NCI-H69 (cell line): ENCODE data around the gene RMND1.
A peak's percentile ranks its signal among the peaks of the same experiment; 100 is the strongest.
"Not testable (repeated sequence)": the region's sequence is repeated elsewhere in the genome, so short reads cannot be mapped to it uniquely, and the experiment has no call there.

ENCODE experiments used
- DNase-seq: peaks from one replicate; lab custom pipeline; 2025; lab: John Stamatoyannopoulos, UW

RMND1 gene

DNA sequence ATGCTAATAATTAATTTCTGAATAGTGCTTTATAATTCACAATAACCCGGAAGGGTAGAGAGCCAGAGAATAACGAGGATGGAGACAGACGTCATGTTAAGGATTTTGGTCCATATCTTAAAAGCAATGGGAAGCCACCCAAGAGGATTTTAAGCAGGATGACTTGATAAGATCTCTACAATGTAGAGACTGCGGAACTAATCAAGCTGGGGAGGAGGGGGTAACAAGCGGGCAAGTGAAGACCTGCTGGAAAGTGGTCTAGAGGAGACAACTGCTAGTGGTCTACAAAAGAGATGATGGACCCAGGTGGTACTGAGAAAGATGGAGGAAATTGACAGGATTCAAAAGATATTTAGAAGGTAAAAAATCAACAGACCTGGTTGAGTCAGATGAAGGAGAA is 67.8 kb downstream of the RMND1 start:
- DNase-seq: no peak

- DNase-seq: not testable (repeated sequence)
These were observed 69.3 kb downstream of the RMND1 start for GRCh38 chr6:151382631-151383030.

GRCh38 chr6:151381722-151382121 is 70.2 kb downstream of the RMND1 start:
- DNase-seq: no peak

GRCh38 chr6:151380848-151381205 is 71.1 kb downstream of the RMND1 start:
- DNase-seq: no peak

DNA sequence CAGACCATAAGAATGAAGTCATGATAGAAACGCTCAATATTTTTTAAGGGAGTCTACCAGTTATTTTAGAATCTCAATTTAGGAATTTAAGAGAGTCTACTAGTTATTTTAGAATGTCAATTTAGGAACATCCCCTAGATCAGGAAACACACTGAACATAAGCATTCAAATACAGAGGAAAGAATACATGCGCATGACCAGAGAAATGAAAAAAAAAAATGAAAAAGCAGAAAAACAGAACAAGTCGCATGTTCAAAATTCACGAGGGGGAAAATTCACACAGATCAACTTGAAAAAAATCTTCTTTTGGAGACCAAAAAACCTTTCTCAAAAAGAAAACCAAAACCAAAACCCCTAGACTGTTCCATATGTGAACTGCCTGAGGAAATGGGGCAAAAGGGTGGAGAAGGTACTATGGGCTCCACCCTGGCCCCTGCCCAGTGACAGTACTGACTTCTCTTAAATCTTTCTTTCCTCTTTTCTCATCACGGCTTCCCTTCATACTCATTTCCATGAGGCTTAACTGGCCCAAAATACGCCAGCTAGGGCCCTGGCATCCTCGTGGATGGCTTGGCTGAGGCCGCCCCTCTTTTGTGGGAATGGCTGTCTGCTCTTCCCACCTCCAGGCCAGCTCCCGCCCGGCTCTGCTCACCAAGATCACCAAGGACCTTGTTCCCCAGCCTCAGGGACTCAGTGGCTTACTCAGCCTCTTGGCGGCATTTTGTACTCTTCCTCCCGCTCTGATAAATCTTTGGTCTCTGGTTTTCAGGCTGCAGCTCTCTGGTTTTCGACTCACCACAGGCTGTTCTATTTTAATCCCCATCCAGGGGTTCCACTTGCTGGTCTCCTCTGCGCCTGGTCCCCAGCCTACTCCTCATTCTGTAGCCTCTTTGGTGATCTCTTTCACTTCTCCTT is 71.7 kb downstream of the RMND1 start:
- no peak for DNase-seq

GRCh38 chr6:151377095-151377494 is 74.8 kb downstream of the RMND1 start:
- DNase-seq: no peak

DNA sequence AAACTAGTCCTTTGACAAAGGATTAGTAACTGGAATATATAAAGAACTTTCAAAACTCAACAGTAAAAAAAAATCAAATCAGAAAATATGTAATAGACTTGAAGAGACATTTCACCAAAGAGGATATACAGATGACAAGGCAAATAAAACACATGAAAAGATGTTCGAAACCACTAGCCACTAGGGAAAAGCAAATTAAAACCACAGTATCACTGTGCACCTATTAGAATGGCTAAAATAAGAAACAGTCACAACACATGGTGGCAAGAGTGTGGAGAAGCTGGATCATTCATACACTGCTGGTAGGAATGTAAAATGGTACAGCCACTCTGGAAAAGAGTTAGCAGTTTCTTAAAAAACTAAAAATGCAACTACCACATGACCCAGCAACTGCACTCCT is 75.5 kb downstream of the RMND1 start:
- DNase-seq: no peak

DNA sequence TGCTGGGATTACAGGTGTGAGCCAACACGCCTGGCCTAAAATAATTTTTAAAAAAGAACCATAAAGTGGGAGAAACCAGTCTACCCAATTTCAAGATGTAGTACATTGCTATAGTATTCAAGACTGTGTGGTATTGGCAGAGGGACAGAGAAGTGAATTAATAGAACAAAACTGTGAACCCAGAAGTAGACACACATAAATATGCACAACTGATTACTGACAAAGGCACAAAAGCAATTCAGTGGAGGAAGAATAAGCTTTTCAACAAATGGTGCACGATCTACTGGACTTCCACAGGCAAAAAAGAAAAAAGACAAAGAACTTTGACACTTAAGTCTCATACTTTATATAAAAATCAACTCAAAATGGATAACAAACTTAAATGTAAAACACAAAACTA is 76.1 kb downstream of the RMND1 start:
- DNase-seq: no peak

- DNase-seq: peak; percentile 66
These were observed 77.8 kb downstream of the RMND1 start for GRCh38 chr6:151374036-151374683.

GRCh38 chr6:151372164-151372563 is 79.8 kb downstream of the RMND1 start:
- DNase-seq: no peak

GRCh38 chr6:151370509-151371078 is 81.3 kb downstream of the RMND1 start:
- no peak for DNase-seq

GRCh38 chr6:151365233-151365632 is 86.7 kb downstream of the RMND1 start:
- no peak for DNase-seq

- DNase-seq: no peak
These were observed 92.4 kb downstream of the RMND1 start for GRCh38 chr6:151359486-151359885.

- DNase-seq: no peak
These were observed 93.5 kb downstream of the RMND1 start for GRCh38 chr6:151358475-151358874.

DNA sequence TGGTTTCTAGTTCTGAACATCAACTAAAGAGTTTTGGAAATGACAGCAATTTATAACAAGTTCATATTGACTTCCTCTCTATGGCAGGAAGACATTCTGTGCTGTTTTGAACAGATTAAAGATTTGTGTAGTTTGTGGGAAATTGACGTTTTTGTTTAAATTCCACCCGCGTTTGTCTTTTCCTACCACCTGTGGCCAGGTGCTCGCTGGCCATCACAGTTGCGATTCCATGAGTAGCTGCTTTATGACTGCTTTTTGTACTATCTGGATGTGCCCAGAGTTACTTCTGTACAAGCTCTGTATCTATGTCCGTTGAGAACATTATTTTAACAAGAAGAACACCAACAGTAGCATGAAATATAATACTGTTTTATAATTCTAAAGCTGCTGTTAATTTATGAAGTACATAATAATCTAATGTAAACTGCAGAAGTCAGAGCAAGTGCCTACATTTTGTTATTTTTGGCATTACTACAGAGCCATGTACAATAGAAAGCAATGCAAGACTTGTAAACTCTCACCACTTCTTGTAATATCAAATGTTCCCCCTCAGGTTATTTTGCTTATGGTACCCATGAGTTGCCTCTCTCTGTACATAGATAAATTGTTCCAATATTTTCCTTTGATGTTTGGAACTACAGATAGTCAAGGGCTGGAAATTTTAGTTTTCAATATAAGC is 94.0 kb downstream of the RMND1 start:
- DNase-seq: no peak

GRCh38 chr6:151356983-151357382 is 94.9 kb downstream of the RMND1 start:
- not testable (repeated sequence) for DNase-seq
